Uterus (tissue), 4 donors: Measurements from ENCODE around the gene CHCHD10. TPM values are rescaled to one million over a fixed set of nuclear protein-coding genes. Genes with fewer than 3 reads are reported as not detected.

Experiments used
- DNase-seq, 2 donors: peaks; one replicate each; pipeline ENCODE4 v3.0.0-alpha.2; 2019 to 2020
- H3K27ac ChIP-seq, 2 donors: fragments of 200-600 bp; sonication (generic); 1 replicate in 1 of 2; 2 replicates in 1 of 2; pipeline ENCODE4 v1.5.1; 2016 to 2018
- H3K27me3 ChIP-seq, 2 donors: fragments of 200-600 bp; sonication (generic); one replicate each; pipeline ENCODE4 v1.5.1; 2018 to 2019; ENCODE audit warnings: control low read depth in 1 of 2
- H3K36me3 ChIP-seq, 2 donors: fragments of 200-600 bp; sonication (generic); one replicate each; pipeline ENCODE4 v1.5.1; 2019; ENCODE audit warnings: control low read depth in 1 of 2
- H3K4me1 ChIP-seq, 2 donors: fragments of 200-600 bp; sonication (generic); one replicate each; pipeline ENCODE4 v1.5.1; 2018 to 2019; ENCODE audit warnings: control low read depth in 1 of 2
- H3K4me3 ChIP-seq, 2 donors: fragments of 200-600 bp; sonication (generic); 1 replicate in 1 of 2; 2 replicates in 1 of 2; pipeline ENCODE4 v1.5.1; 2018 to 2019; ENCODE audit warnings: mild to moderate bottlenecking in 1 of 2
- H3K9me3 ChIP-seq, 2 donors: fragments of 200-600 bp; sonication (generic); one replicate each; pipeline ENCODE4 v1.5.1; 2019; ENCODE audit warnings: control low read depth in 1 of 2
- CTCF ChIP-seq, 4 experiments: fragments of 200-600 bp in 2 of 4; fragments of 450-650 bp in 2 of 4; sonication (generic) in 2 of 4; IDR thresholded peaks; one replicate each; pipeline ENCODE4 v1.5.1; 2016 to 2019; ENCODE audit warnings: antibody characterized with exemption in 4 of 4, mild to moderate bottlenecking in 2 of 4, moderate library complexity in 1 of 4
- POLR2A ChIP-seq, 2 donors: fragments of 450-650 bp; IDR thresholded peaks; one replicate each; pipeline ENCODE4 v1.6.1; 2016; ENCODE audit warnings: antibody characterized with exemption in 2 of 2, mild to moderate bottlenecking in 1 of 2, moderate library complexity in 1 of 2
- intact Hi-C: fragments of 100-400 bp; cut with DNase I; formaldehyde crosslinking; loops from one replicate; pipeline ENCODE4 v1.15.1; 2023; ENCODE audit warnings: low total_unique reads
- total RNA-seq, 4 donors: library from RNA; depleted of rRNA in 3 of 4; stranded (reverse); fragments of >200 nt in 3 of 4; gene quantifications; one replicate each; pipeline versions ENCODE4 v1.1.0 to v1.2.4, GENCODE V29; 2014 to 2023
- donor health status: DM: yes; HTN: yes; CAD: no.

Gene CHCHD10
- total RNA-seq, 4 donors from 2014 or later, result 0.88 to 21.0 TPM; not detected in 2

- intact Hi-C loops, result no loop called here
- TF ChIP-seq CTCF (IDR thresholded peaks at IDR 0.05) (no peak), POLR2A (IDR thresholded peaks at IDR 0.05) (no peak)
- no peaks in the 10 kb centered on the region for H3K9me3 ChIP-seq
Measured at GRCh38 chr22:23759566-23759965, 8.2 kb downstream of the CHCHD10 start.

GRCh38 chr22:23756891-23757290 is 10.9 kb downstream of the CHCHD10 start:
- no peaks in the 10 kb centered on the region for H3K4me1 ChIP-seq
- H3K9me3 ChIP-seq, result no peaks in the 10 kb centered on the region
- intact Hi-C loops, result no loop called here
- no peak for DNase-seq
- no peaks in the 10 kb centered on the region for H3K27me3 ChIP-seq
- H3K27ac ChIP-seq, result no peak overlapping the region
- no peaks in the 10 kb centered on the region for H3K36me3 ChIP-seq
- H3K4me3 ChIP-seq, result no peak overlapping the region
- TF ChIP-seq POLR2A (IDR thresholded peaks at IDR 0.05) (no peak), CTCF (IDR thresholded peaks at IDR 0.05) (no peak)

More at GRCh38 chr22:23759566-23759965, 8.2 kb downstream of the CHCHD10 start:
- Histone ChIP-seq H3K4me1 (peaks cover 0 to 3% of the 10 kb centered on the region in 2 donors), H3K27ac (no peak overlapping the region), H3K27me3 (no peaks in the 10 kb centered on the region), H3K36me3 (no peaks in the 10 kb centered on the region), H3K4me3 (no peak overlapping the region)
- DNase-seq, result no peak

GRCh38 chr22:23755711-23756110 is 12.1 kb downstream of the CHCHD10 start:
- Histone ChIP-seq H3K4me3 (no peak overlapping the region), H3K27me3 (no peaks in the 10 kb centered on the region), H3K36me3 (no peaks in the 10 kb centered on the region), H3K4me1 (no peaks in the 10 kb centered on the region), H3K9me3 (no peaks in the 10 kb centered on the region), H3K27ac (no peak overlapping the region)
- TF ChIP-seq POLR2A (IDR thresholded peaks at IDR 0.05) (no peak), CTCF (IDR thresholded peaks at IDR 0.05) (no peak)
- no peak for DNase-seq
- intact Hi-C loops, result no loop called here

GRCh38 chr22:23754980-23755636 is 12.7 kb downstream of the CHCHD10 start:
- Histone ChIP-seq H3K27me3 (no peaks in the 10 kb centered on the region), H3K4me1 (no peaks in the 10 kb centered on the region), H3K9me3 (no peaks in the 10 kb centered on the region), H3K36me3 (no peaks in the 10 kb centered on the region), H3K4me3 (no peak overlapping the region), H3K27ac (no peak overlapping the region)
- no peak for DNase-seq
- TF ChIP-seq POLR2A (IDR thresholded peaks at IDR 0.05) (no peak), CTCF (IDR thresholded peaks at IDR 0.05) (no peak)
- intact Hi-C loops, result no loop called here

GRCh38 chr22:23754220-23754919 is 13.4 kb downstream of the CHCHD10 start, which contains the start of gene VPREB3:
TSS of gene VPREB3 (minus strand) at chr22:23754425. CDS start at chr22:23754363, 62 bp downstream.
- H3K27me3 ChIP-seq, result no peaks in the 10 kb centered on the region
- intact Hi-C loops, result no loop called here

More at GRCh38 chr22:23754220-23754919, 13.4 kb downstream of the CHCHD10 start, which contains the start of gene VPREB3:
- H3K4me3 ChIP-seq, result no peak within 1 kb of the TSS
- DNase-seq, result no peak
- no peak within 1 kb of the TSS for H3K27ac ChIP-seq
- no peaks in the 10 kb centered on the region for H3K4me1 ChIP-seq
- H3K36me3 ChIP-seq, result no peaks in the 10 kb centered on the region
- TF ChIP-seq POLR2A (IDR thresholded peaks at IDR 0.05) (no peak), CTCF (IDR thresholded peaks at IDR 0.05) (no peak)
- no peaks in the 10 kb centered on the region for H3K9me3 ChIP-seq
